Measurements from ENCODE around the gene UBE2R2. TPM values are rescaled to one million over a fixed set of nuclear protein-coding genes. Genes with fewer than 3 reads are reported as not detected.
"Not testable (repeated sequence)": the region's sequence is repeated elsewhere in the genome, so short reads cannot be mapped to it uniquely, and the experiment has no call there.

UBE2R2 gene
- total RNA-seq, 1 experiment from 2014 or later = 33.8 TPM

- ChIA-PET CTCF (interaction anchor here (1.4 to 1.9 kb wide), 2 partner anchors 32 to 82 kb away, joined by 3 to 6 read pairs; no protein-coding TSS in a partner anchor), POLR2A (interaction anchor here (0.6 to 2.3 kb wide), 4 partner anchors 15 to 819 kb away, joined by 3 to 12 read pairs (median 4); partner anchors contain the start of gene APTX)
- intact Hi-C loops (cut with micrococcal nuclease) = no loop called here
- no peak for DNase-seq (ENCODE audit: unreplicated experiment)
- Mint-ChIP-seq H3K4me3 (ENCODE audit: unreplicated experiment) (peak overlapping the region; percentile 80), H3K27me3 (ENCODE audit: insufficient read depth, unreplicated experiment) (no peaks in the 10 kb centered on the region), H3K4me1 (ENCODE audit: insufficient read depth, unreplicated experiment) (peaks cover 14% of the 10 kb centered on the region), H3K36me3 (ENCODE audit: insufficient read depth, unreplicated experiment) (no peaks in the 10 kb centered on the region), H3K27ac (ENCODE audit: low read depth, unreplicated experiment) (peak overlapping the region; percentile 18), H3K9me3 (ENCODE audit: unreplicated experiment) (no peaks in the 10 kb centered on the region)
- BruUV-seq (replicated peaks) = no TSS peak
- TF ChIP-seq CTCF (IDR thresholded peaks at IDR 0.05; ENCODE audit: unreplicated experiment) = no peak
These were observed 3.3 kb downstream of the UBE2R2 start for GRCh38 chr9:33820231-33820745.

GRCh38 chr9:33823801-33824200, 6.8 kb downstream of the UBE2R2 start:
- Mint-ChIP-seq H3K27me3 (ENCODE audit: insufficient read depth, unreplicated experiment) (no peaks in the 10 kb centered on the region), H3K4me1 (ENCODE audit: insufficient read depth, unreplicated experiment) (peaks cover 14% of the 10 kb centered on the region), H3K9me3 (ENCODE audit: unreplicated experiment) (no peaks in the 10 kb centered on the region), H3K4me3 (ENCODE audit: unreplicated experiment) (no peak overlapping the region), H3K27ac (ENCODE audit: low read depth, unreplicated experiment) (no peak overlapping the region), H3K36me3 (ENCODE audit: insufficient read depth, unreplicated experiment) (peaks cover 5% of the 10 kb centered on the region)
- POLR2A ChIA-PET = interaction anchor here (1.9 kb wide), 1 partner anchor 12 kb away, joined by 11 read pairs; no protein-coding TSS in a partner anchor
- intact Hi-C loops (cut with micrococcal nuclease) = no loop called here
- CTCF ChIA-PET = interaction anchor here (0.6 to 2.3 kb wide), 4 partner anchors 10 to 361 kb away, joined by 3 to 10 read pairs (median 3); no protein-coding TSS in a partner anchor
- DNase-seq (ENCODE audit: unreplicated experiment) = no peak
- no TSS peak for BruUV-seq (replicated peaks)
- no peak for TF ChIP-seq CTCF (IDR thresholded peaks at IDR 0.05; ENCODE audit: unreplicated experiment)

- POLR2A ChIA-PET; H3K27me3 Mint-ChIP-seq (ENCODE audit: insufficient read depth, unreplicated experiment); BruUV-seq (replicated peaks); H3K4me3 Mint-ChIP-seq (ENCODE audit: unreplicated experiment); H3K27ac Mint-ChIP-seq (ENCODE audit: low read depth, unreplicated experiment); H3K4me1 Mint-ChIP-seq (ENCODE audit: insufficient read depth, unreplicated experiment); intact Hi-C loops (cut with micrococcal nuclease); DNase-seq (ENCODE audit: unreplicated experiment); H3K9me3 Mint-ChIP-seq (ENCODE audit: unreplicated experiment): not testable (repeated sequence)
- H3K36me3 Mint-ChIP-seq (ENCODE audit: insufficient read depth, unreplicated experiment) = peaks cover 12% of the 10 kb centered on the region
- CTCF ChIA-PET = interaction anchor here (0.6 to 2.5 kb wide), 4 partner anchors 8 to 25 kb away, joined by 3 to 14 read pairs (median 3); no protein-coding TSS in a partner anchor
These were observed 10.3 kb downstream of the UBE2R2 start for GRCh38 chr9:33827285-33827684.

- POLR2A ChIA-PET; H3K4me3 Mint-ChIP-seq (ENCODE audit: unreplicated experiment); BruUV-seq (replicated peaks); H3K4me1 Mint-ChIP-seq (ENCODE audit: insufficient read depth, unreplicated experiment); DNase-seq (ENCODE audit: unreplicated experiment); intact Hi-C loops (cut with micrococcal nuclease); H3K27me3 Mint-ChIP-seq (ENCODE audit: insufficient read depth, unreplicated experiment); H3K27ac Mint-ChIP-seq (ENCODE audit: low read depth, unreplicated experiment); H3K9me3 Mint-ChIP-seq (ENCODE audit: unreplicated experiment): not testable (repeated sequence)
- H3K36me3 Mint-ChIP-seq (ENCODE audit: insufficient read depth, unreplicated experiment) = peaks cover 12% of the 10 kb centered on the region
- CTCF ChIA-PET = interaction anchor here (1.0 kb wide), 1 partner anchor 16 kb away, joined by 3 read pairs; no protein-coding TSS in a partner anchor
These were observed 12.8 kb downstream of the UBE2R2 start for GRCh38 chr9:33829641-33830230.

GRCh38 chr9:33835625-33836260, 18.8 kb downstream of the UBE2R2 start:
- ChIA-PET POLR2A (interaction anchor here (0.5 to 5.2 kb wide), 9 partner anchors 9 to 212 kb away, joined by 3 to 32 read pairs (median 3); partner anchors contain the start of gene UBE2R2), CTCF (interaction anchor here (0.5 to 1.5 kb wide), 6 partner anchors 9 to 135 kb away, joined by 3 to 8 read pairs (median 4); no protein-coding TSS in a partner anchor)
- H3K27me3 Mint-ChIP-seq (ENCODE audit: insufficient read depth, unreplicated experiment) = no peaks in the 10 kb centered on the region
- peak overlapping the region; percentile 70 for H3K27ac Mint-ChIP-seq (ENCODE audit: low read depth, unreplicated experiment)
- no TSS peak for BruUV-seq (replicated peaks)
- no peak for DNase-seq (ENCODE audit: unreplicated experiment)
- H3K36me3 Mint-ChIP-seq (ENCODE audit: insufficient read depth, unreplicated experiment) = peaks cover 17% of the 10 kb centered on the region
- no peaks in the 10 kb centered on the region for H3K9me3 Mint-ChIP-seq (ENCODE audit: unreplicated experiment)
- H3K4me1 Mint-ChIP-seq (ENCODE audit: insufficient read depth, unreplicated experiment) = peaks cover 10% of the 10 kb centered on the region
- intact Hi-C loops (cut with micrococcal nuclease) = loop anchor here (1.0 kb wide), 1 partner anchor 19 kb away; no protein-coding TSS in a partner anchor
- TF ChIP-seq CTCF (IDR thresholded peaks at IDR 0.05; ENCODE audit: unreplicated experiment) = no peak
- H3K4me3 Mint-ChIP-seq (ENCODE audit: unreplicated experiment) = no peak overlapping the region

GRCh38 chr9:33836261-33836660, 19.3 kb downstream of the UBE2R2 start:
- not testable (repeated sequence) for H3K27me3 Mint-ChIP-seq (ENCODE audit: insufficient read depth, unreplicated experiment); H3K4me1 Mint-ChIP-seq (ENCODE audit: insufficient read depth, unreplicated experiment); H3K4me3 Mint-ChIP-seq (ENCODE audit: unreplicated experiment); H3K9me3 Mint-ChIP-seq (ENCODE audit: unreplicated experiment); BruUV-seq (replicated peaks)
- peak overlapping the region; percentile 70 for H3K27ac Mint-ChIP-seq (ENCODE audit: low read depth, unreplicated experiment)
- POLR2A ChIA-PET = interaction anchor here (0.6 to 5.2 kb wide), 11 partner anchors 8 to 211 kb away, joined by 3 to 32 read pairs (median 4); partner anchors contain the start of gene UBE2R2
- intact Hi-C loops (cut with micrococcal nuclease) = loop anchor here (1.0 kb wide), 1 partner anchor 20 kb away; no protein-coding TSS in a partner anchor
- CTCF ChIA-PET = interaction anchor here (1.1 to 1.5 kb wide), 3 partner anchors 23 to 115 kb away, joined by 4 to 8 read pairs (median 4); no protein-coding TSS in a partner anchor
- peaks cover 13% of the 10 kb centered on the region for H3K36me3 Mint-ChIP-seq (ENCODE audit: insufficient read depth, unreplicated experiment)
- DNase-seq (ENCODE audit: unreplicated experiment) = peak; percentile 91

Data from MCF 10A (cell line).